Lower lobe of right lung (tissue), 2 donors: ENCODE results near the gene PTGFRN. TPM values are rescaled to one million over a fixed set of nuclear protein-coding genes. Genes with fewer than 3 reads are reported as not detected.
A peak's percentile ranks its signal among the peaks of the same experiment; 100 is the strongest.

ENCODE experiments used
- ATAC-seq, 2 donors: fragments of 200-7000 bp; cut with Tn5 transposase; one replicate each; pipeline ENCODE4 v1.9.1; 2020 to 2022; ENCODE audit warnings: mild to moderate bottlenecking in 2 of 2, moderate library complexity in 2 of 2
- DNase-seq: peaks from one replicate; pipeline ENCODE4 v3.0.0-alpha.2; 2020
- H3K27ac ChIP-seq: fragments of 200-600 bp; one replicate; pipeline ENCODE4 v1.8.0; 2022
- H3K27me3 ChIP-seq: fragments of 200-600 bp; one replicate; pipeline ENCODE4 v1.8.0; 2022; ENCODE audit warnings: low read depth
- H3K36me3 ChIP-seq: fragments of 200-600 bp; one replicate; pipeline ENCODE4 v1.8.0; 2022; ENCODE audit warnings: mild to moderate bottlenecking
- H3K4me1 ChIP-seq: fragments of 200-600 bp; one replicate; pipeline ENCODE4 v1.8.0; 2022
- H3K4me3 ChIP-seq: fragments of 200-600 bp; one replicate; pipeline ENCODE4 v1.8.0; 2022; ENCODE audit warnings: mild to moderate bottlenecking
- H3K9me3 ChIP-seq: fragments of 200-600 bp; one replicate; pipeline ENCODE4 v1.8.0; 2022
- intact Hi-C: fragments of 100-400 bp; cut with DNase I; formaldehyde crosslinking; loops from one replicate; pipeline ENCODE4 v1.11.0; 2022
- total RNA-seq: library from RNA; stranded (reverse); fragmentation: NEBNext Ultra II Directional; extraction: Animal tissue kit (Norgen Biotek cat#: 25700); gene quantifications from one replicate; pipeline ENCODE4 v1.2.1, GENCODE V29; 2021
- TF ChIP-seq, protein P1 (sequence below): fragments of 200-600 bp; IDR thresholded peaks from one replicate; pipeline ENCODE4 v1.8.0; 2022; ENCODE audit warnings: antibody characterized with exemption, mild to moderate bottlenecking
- donor health status: DM: no; HTN: yes; CAD: no; lungs with severe emphysema.

Gene PTGFRN
- total RNA-seq, 1 donor from 2014 or later, result 31.1 TPM

DNA sequence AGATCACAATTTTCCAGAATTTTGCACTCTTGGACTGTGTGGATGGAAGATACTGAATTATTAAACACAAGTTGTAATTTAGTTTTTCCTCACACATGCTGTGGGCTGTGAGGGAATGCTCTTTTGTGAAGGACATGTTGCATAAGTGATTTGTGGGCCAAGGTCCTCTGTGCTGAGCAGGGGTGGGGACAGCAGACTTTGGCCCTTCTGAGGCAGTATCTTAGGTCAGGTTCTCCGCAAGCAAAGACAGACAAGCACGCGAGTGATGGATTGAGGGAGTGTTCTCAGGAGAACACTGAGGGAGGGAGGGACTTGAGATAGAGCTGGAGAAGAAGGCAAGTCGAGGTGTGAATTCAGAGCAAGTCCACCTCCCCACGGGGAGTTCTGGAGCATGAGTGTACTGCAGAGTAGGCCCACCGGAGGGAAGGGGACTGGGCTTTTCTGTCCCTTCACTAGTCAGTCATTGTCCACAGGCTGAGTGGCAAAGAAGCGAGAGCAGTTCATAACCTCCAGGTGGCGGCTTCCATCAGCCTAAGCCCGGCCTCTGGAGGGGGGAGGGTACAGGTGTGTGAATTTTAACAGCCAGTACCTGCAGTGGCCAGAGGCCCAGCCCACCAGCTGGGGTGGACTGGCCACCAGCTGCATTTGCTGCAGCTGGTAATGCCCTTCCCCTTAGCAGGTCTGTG is 72.7 kb downstream of the PTGFRN start:
- Histone ChIP-seq H3K27me3 (no peaks in the 10 kb centered on the region), H3K4me1 (no peaks in the 10 kb centered on the region), H3K36me3 (no peaks in the 10 kb centered on the region), H3K27ac (no peak overlapping the region), H3K4me3 (no peak overlapping the region), H3K9me3 (no peaks in the 10 kb centered on the region)
- DNase-seq, result no peak
- intact Hi-C loops, result no loop called here
- TF ChIP-seq, protein P1, sequence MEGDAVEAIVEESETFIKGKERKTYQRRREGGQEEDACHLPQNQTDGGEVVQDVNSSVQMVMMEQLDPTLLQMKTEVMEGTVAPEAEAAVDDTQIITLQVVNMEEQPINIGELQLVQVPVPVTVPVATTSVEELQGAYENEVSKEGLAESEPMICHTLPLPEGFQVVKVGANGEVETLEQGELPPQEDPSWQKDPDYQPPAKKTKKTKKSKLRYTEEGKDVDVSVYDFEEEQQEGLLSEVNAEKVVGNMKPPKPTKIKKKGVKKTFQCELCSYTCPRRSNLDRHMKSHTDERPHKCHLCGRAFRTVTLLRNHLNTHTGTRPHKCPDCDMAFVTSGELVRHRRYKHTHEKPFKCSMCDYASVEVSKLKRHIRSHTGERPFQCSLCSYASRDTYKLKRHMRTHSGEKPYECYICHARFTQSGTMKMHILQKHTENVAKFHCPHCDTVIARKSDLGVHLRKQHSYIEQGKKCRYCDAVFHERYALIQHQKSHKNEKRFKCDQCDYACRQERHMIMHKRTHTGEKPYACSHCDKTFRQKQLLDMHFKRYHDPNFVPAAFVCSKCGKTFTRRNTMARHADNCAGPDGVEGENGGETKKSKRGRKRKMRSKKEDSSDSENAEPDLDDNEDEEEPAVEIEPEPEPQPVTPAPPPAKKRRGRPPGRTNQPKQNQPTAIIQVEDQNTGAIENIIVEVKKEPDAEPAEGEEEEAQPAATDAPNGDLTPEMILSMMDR, result no peak
- ATAC-seq, result no peak

DNA sequence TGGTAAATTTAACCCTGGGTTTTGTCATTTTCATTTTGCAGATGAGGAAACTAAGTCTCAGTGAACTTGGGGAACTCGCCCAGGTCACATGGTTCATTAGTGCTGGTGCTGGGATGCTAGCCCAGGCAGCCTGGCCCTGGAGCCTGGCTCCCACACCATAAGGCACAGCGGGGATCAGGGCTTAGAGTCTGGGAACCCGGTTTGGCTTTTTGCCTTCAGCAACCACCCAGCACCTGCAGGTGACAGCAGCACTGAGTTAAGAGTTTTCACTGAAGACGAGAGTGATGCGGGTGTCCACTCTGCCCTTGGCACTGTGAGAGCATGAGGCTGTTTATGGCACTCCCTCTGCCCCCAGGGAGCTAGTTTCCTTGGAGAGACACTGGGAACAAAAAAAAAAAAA is 73.4 kb downstream of the PTGFRN start:
- H3K36me3 ChIP-seq, result no peaks in the 10 kb centered on the region
- H3K27ac ChIP-seq, result no peak overlapping the region
- DNase-seq (no peak), ATAC-seq (no peak)
- H3K9me3 ChIP-seq, result no peaks in the 10 kb centered on the region
- TF ChIP-seq, protein P1, result no peak
- H3K4me3 ChIP-seq, result no peak overlapping the region
- H3K4me1 ChIP-seq, result no peaks in the 10 kb centered on the region
- intact Hi-C loops, result no loop called here
- H3K27me3 ChIP-seq, result no peaks in the 10 kb centered on the region

DNA sequence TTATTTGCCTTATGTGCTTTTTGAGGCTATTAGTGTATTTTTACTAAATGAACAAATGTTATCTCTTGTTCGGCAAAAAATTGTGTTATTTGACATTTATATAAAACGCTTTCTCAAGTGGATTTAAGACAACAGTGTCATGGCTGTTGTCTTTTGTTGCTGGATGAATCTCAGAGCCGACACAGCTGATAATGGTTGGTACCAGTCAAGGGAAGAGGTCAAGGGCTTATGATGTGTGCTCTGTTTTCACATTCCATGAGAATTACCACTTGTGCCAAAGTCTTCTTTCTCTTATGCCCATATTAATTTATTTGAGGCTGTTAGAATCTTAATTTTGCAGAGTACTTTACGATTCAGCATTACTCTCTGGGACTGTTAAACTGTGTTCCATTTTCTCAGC is 74.0 kb downstream of the PTGFRN start:
- TF ChIP-seq, protein P1, result no peak
- H3K4me1 ChIP-seq, result peaks cover 2% of the 10 kb centered on the region
- no peaks in the 10 kb centered on the region for H3K27me3 ChIP-seq
- no peaks in the 10 kb centered on the region for H3K9me3 ChIP-seq
- intact Hi-C loops, result no loop called here
- no peak overlapping the region for H3K27ac ChIP-seq
- ATAC-seq (no peak), DNase-seq (no peak)
- no peak overlapping the region for H3K4me3 ChIP-seq
- no peaks in the 10 kb centered on the region for H3K36me3 ChIP-seq

DNA sequence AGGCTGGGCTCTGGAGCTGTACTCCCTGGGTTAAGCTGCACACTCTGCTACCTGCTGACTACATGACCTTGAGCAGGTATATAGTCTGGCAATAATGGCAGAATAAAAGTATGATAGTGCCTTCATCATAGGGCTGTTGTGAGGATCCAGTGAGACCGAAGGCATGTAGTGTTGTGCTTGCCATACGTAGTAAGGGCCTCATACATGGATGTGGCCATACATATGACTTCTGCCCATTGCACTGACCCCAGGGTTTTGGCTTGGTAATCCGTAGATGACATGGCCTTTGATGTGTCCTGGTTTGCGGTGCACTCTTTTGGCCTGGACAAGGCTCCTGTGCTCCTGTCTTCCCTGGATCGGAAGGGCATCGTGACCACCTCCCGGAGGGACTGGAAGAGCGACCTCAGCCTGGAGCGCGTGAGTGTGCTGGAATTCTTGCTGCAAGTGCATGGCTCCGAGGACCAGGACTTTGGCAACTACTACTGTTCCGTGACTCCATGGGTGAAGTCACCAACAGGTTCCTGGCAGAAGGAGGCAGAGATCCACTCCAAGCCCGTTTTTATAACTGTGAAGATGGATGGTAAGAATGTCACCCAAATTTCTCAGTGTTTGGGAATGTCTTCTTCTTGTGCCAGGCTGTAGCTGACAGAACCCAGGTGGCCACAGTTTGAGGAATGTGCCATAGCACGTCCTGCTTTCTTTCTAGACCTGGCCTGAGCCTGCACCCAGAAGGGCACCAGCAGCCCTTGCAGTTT is 74.9 kb downstream of the PTGFRN start:
- H3K27ac ChIP-seq, result no peak overlapping the region
- TF ChIP-seq, protein P1, result no peak
- ATAC-seq, result no peak

DNA sequence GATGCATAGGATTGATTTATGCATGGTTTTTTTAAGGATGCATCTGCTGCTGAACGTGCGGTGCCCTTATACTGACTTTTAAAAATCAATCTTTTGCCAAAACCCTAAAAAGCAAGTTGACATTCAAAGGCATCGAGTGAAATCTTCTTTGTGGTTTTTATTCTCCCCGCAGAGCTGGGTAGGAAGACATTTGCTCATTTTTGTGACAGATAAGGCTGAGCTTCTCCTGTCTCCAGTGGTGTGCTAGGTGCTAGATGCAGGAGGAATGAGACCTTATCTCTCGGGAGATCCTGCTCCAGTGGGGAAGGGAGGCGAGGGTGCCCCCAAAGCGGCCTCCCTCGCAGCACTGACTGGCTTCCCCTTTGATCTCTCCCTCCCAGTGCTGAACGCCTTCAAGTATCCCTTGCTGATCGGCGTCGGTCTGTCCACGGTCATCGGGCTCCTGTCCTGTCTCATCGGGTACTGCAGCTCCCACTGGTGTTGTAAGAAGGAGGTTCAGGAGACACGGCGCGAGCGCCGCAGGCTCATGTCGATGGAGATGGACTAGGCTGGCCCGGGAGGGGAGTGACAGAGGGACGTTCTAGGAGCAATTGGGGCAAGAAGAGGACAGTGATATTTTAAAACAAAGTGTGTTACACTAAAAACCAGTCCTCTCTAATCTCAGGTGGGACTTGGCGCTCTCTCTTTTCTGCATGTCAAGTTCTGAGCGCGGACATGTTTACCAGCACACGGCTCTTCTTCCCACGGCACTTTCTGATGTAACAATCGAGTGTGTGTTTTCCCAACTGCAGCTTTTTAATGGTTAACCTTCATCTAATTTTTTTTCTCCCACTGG is 76.9 kb downstream of the PTGFRN start:
- Histone ChIP-seq H3K36me3 (no peaks in the 10 kb centered on the region), H3K27me3 (no peaks in the 10 kb centered on the region), H3K9me3 (no peaks in the 10 kb centered on the region), H3K4me1 (peaks cover 22% of the 10 kb centered on the region), H3K4me3 (no peak overlapping the region), H3K27ac (no peak overlapping the region)
- peak in 1 of 2 donors; percentile 3 for ATAC-seq
- TF ChIP-seq, protein P1, result no peak
- intact Hi-C loops, result no loop called here
- DNase-seq, result no peak

More for the DNA sequence above, 74.9 kb downstream of the PTGFRN start:
- no peaks in the 10 kb centered on the region for H3K27me3 ChIP-seq
- H3K9me3 ChIP-seq, result no peaks in the 10 kb centered on the region
- intact Hi-C loops, result no loop called here
- H3K4me3 ChIP-seq, result no peak overlapping the region
- no peaks in the 10 kb centered on the region for H3K36me3 ChIP-seq
- DNase-seq, result no peak
- peaks cover 11% of the 10 kb centered on the region for H3K4me1 ChIP-seq
